Astrocyte of the spinal cord (primary cell): ENCODE measurements around the gene ZNF106.

Source experiments
- DNase-seq: peaks from one replicate; pipeline ENCODE4 v3.0.0; 2011; ENCODE audit warnings: low read depth, low spot score
- H3K4me3 ChIP-seq: 2 replicates; pipeline ENCODE4 v1.5.1; 2011; ENCODE audit warnings: low read depth, mild to moderate bottlenecking, low read length, moderate library complexity
- CTCF ChIP-seq: IDR thresholded peaks from 2 replicates; pipeline ENCODE4 v1.5.1; 2012; ENCODE audit warnings: low read depth, mild to moderate bottlenecking, low read length, inconsistent platforms
- in situ Hi-C: cut with HindIII; loops from 2 replicates; pipeline ENCODE4 v1.10.0; 2017; ENCODE audit warnings: low sequenced_read_pairs

ZNF106 gene

GRCh38 chr15:42367041-42367440 lies 123.9 kb downstream of the ZNF106 start:
- TF ChIP-seq CTCF: no peak
- DNase-seq: no peak
- in situ Hi-C loops: no loop called here
- H3K4me3 ChIP-seq: no peak overlapping the region

- in situ Hi-C loops: no loop called here
- no peak for DNase-seq
- no peak for TF ChIP-seq CTCF
- no peak overlapping the region for H3K4me3 ChIP-seq
Observed at GRCh38 chr15:42365921-42366550, 124.9 kb downstream of the ZNF106 start.

GRCh38 chr15:42364529-42364928 lies 126.4 kb downstream of the ZNF106 start:
- no peak for TF ChIP-seq CTCF
- in situ Hi-C loops: no loop called here
- no peak for DNase-seq

GRCh38 chr15:42363942-42364341 lies 127.0 kb downstream of the ZNF106 start:
- no peak for DNase-seq
- no peak for TF ChIP-seq CTCF
- H3K4me3 ChIP-seq: no peak overlapping the region
- in situ Hi-C loops: no loop called here

More at GRCh38 chr15:42364529-42364928, 126.4 kb downstream of the ZNF106 start:
- no peak overlapping the region for H3K4me3 ChIP-seq

- no peak for TF ChIP-seq CTCF
- no peak for DNase-seq
- in situ Hi-C loops: no loop called here
- H3K4me3 ChIP-seq: no peak overlapping the region
Observed at GRCh38 chr15:42363487-42363886, 127.5 kb downstream of the ZNF106 start.
